ENCODE measurements around the gene RASSF10.
A peak's percentile ranks its signal among the peaks of the same experiment; 100 is the strongest.

Gene RASSF10

GRCh38 chr11:12975195-12975594, 33.9 kb upstream of the RASSF10 start:
- no peak for TF ChIP-seq MAX (IDR thresholded peaks at IDR 0.05; ENCODE audit: low read depth, low read length)
- TF ChIP-seq CTCF (IDR thresholded peaks at IDR 0.05; ENCODE audit: low read depth, low read length): no peak
- no peak for TF ChIP-seq MYC (IDR thresholded peaks at IDR 0.05; ENCODE audit: low read depth, low read length)
- TF ChIP-seq POLR2A (IDR thresholded peaks at IDR 0.05; ENCODE audit: extremely low read depth, insufficient read length): no peak
- DNase-seq (ENCODE audit: low read depth): no peak
- no peak overlapping the region for H3K4me3 ChIP-seq (ENCODE audit: low read depth, low read length)

- TF ChIP-seq CTCF (IDR thresholded peaks at IDR 0.05; ENCODE audit: low read depth, low read length): no peak
- H3K4me3 ChIP-seq (ENCODE audit: low read depth, low read length): no peak overlapping the region
- DNase-seq (ENCODE audit: low read depth): peak; percentile 29
These were observed 29.0 kb upstream of the RASSF10 start for GRCh38 chr11:12979928-12980689.

- no peak for TF ChIP-seq CTCF (IDR thresholded peaks at IDR 0.05; ENCODE audit: low read depth, low read length)
- TF ChIP-seq POLR2A (IDR thresholded peaks at IDR 0.05; ENCODE audit: extremely low read depth, insufficient read length): no peak
- TF ChIP-seq MAX (IDR thresholded peaks at IDR 0.05; ENCODE audit: low read depth, low read length): no peak
- TF ChIP-seq MYC (IDR thresholded peaks at IDR 0.05; ENCODE audit: low read depth, low read length): no peak
- H3K4me3 ChIP-seq (ENCODE audit: low read depth, low read length): no peak overlapping the region
- no peak for DNase-seq (ENCODE audit: low read depth)
These were observed 27.2 kb upstream of the RASSF10 start for GRCh38 chr11:12981676-12982522.

- no peak overlapping the region for H3K4me3 ChIP-seq (ENCODE audit: low read depth, low read length)
- TF ChIP-seq POLR2A (IDR thresholded peaks at IDR 0.05; ENCODE audit: extremely low read depth, insufficient read length) (no peak), MYC (IDR thresholded peaks at IDR 0.05; ENCODE audit: low read depth, low read length) (no peak), MAX (IDR thresholded peaks at IDR 0.05; ENCODE audit: low read depth, low read length) (no peak), CTCF (IDR thresholded peaks at IDR 0.05; ENCODE audit: low read depth, low read length) (no peak)
- no peak for DNase-seq (ENCODE audit: low read depth)
These were observed 25.8 kb upstream of the RASSF10 start for GRCh38 chr11:12983336-12983735.

- TF ChIP-seq MYC (IDR thresholded peaks at IDR 0.05; ENCODE audit: low read depth, low read length): no peak
- no peak for TF ChIP-seq POLR2A (IDR thresholded peaks at IDR 0.05; ENCODE audit: extremely low read depth, insufficient read length)
- no peak for DNase-seq (ENCODE audit: low read depth)
- H3K4me3 ChIP-seq (ENCODE audit: low read depth, low read length): no peak overlapping the region
These were observed 22.8 kb upstream of the RASSF10 start for GRCh38 chr11:12986194-12986898.
